Stomach (tissue), 9 donors: ENCODE data around the gene MAGI2. TPM values are rescaled to one million over a fixed set of nuclear protein-coding genes. Genes with fewer than 3 reads are reported as not detected.

Experiments
- DNase-seq, 2 donors: peaks; one replicate each; pipeline versions ENCODE4 v3.0.0 to v3.0.0-alpha.2; 2013 to 2019
- H3K27ac ChIP-seq, 5 donors: fragments of 200-600 bp in 4 of 5; sonication (generic) in 4 of 5; one replicate each; pipeline ENCODE4 v1.5.1; 2013 to 2019; ENCODE audit warnings: mild to moderate bottlenecking in 1 of 5, moderate library complexity in 1 of 5
- H3K27me3 ChIP-seq, 3 donors: fragments of 200-600 bp; sonication (generic); one replicate each; pipeline ENCODE4 v1.5.1; 2017 to 2019; ENCODE audit warnings: mixed run types in 1 of 3
- H3K36me3 ChIP-seq, 4 donors: fragments of 200-600 bp; sonication (generic); 1 replicate in 3 of 4; 2 replicates in 1 of 4; pipeline ENCODE4 v1.5.1; 2016 to 2019
- H3K4me1 ChIP-seq, 4 donors: fragments of 200-600 bp; sonication (generic); one replicate each; pipeline ENCODE4 v1.5.1; 2016 to 2019
- H3K4me3 ChIP-seq, 4 donors: fragments of 200-600 bp; sonication (generic) in 3 of 4; one replicate each; pipeline ENCODE4 v1.5.1; 2016 to 2019; ENCODE audit warnings: mild to moderate bottlenecking in 1 of 4
- H3K9me3 ChIP-seq, 4 donors: fragments of 200-600 bp; sonication (generic); one replicate each; pipeline ENCODE4 v1.5.1; 2016 to 2019
- EP300 ChIP-seq: sonication (generic); formaldehyde crosslinking; IDR thresholded peaks from one replicate; pipeline ENCODE4 v1.6.1; 2017; ENCODE audit warnings: antibody characterized with exemption
- POLR2A ChIP-seq, 4 donors: fragments of 450-650 bp; IDR thresholded peaks; one replicate each; pipeline ENCODE4 v1.6.1; 2016; ENCODE audit warnings: antibody characterized with exemption in 4 of 4, control low read depth in 2 of 4, mild to moderate bottlenecking in 1 of 4, moderate library complexity in 1 of 4
- POLR2AphosphoS5 ChIP-seq, 3 donors: sonication (generic); formaldehyde crosslinking; IDR thresholded peaks; one replicate each; pipeline ENCODE4 v1.6.1; 2016; ENCODE audit warnings: antibody characterized with exemption in 3 of 3
- WGBS, 5 donors: extraction: QIAGEN DNeasy Blood & Tissue Kit in 3 of 5; methylation state at CpG; one replicate each; pipeline versions ENCODE4 v1.1.5 to v1.1.7; 2013 to 2018; 5-methylcytosine and 5-hydroxymethylcytosine counted together
- intact Hi-C: fragments of 100-400 bp; cut with DNase I; formaldehyde crosslinking; loops from one replicate; pipeline ENCODE4 v1.15.1; 2023; ENCODE audit warnings: low total_unique reads
- polyA plus RNA-seq, 3 donors: library from polyadenylated mRNA; stranded (reverse); fragments of 200-250 nt; gene quantifications; one replicate each; pipeline ENCODE4 v1.2.3, GENCODE V29; 2013
- total RNA-seq, 5 donors: library from RNA; depleted of rRNA; stranded (reverse); fragments of >200 nt; gene quantifications; one replicate each; pipeline versions ENCODE4 v1.1.0 to v1.2.3, GENCODE V29; 2014 to 2016
- TF ChIP-seq, protein P1 (sequence below), 7 experiments: fragments of 450-650 bp in 4 of 7; fragments of 200-600 bp in 3 of 7; sonication (generic) in 3 of 7; IDR thresholded peaks; one replicate each; pipeline ENCODE4 v1.5.1; 2016 to 2019; ENCODE audit warnings: antibody characterized with exemption in 7 of 7, control low read depth in 2 of 7, mild to moderate bottlenecking in 1 of 7
- donor health status: healthy with polysubstance abuse.
- donor health status: Bipolar disorder and iron deficiency.
- donor health status: healthy.

MAGI2 gene
- total and polyA plus RNA-seq, 8 donors: 0.92 to 53.9 (median 5.8) TPM

DNA sequence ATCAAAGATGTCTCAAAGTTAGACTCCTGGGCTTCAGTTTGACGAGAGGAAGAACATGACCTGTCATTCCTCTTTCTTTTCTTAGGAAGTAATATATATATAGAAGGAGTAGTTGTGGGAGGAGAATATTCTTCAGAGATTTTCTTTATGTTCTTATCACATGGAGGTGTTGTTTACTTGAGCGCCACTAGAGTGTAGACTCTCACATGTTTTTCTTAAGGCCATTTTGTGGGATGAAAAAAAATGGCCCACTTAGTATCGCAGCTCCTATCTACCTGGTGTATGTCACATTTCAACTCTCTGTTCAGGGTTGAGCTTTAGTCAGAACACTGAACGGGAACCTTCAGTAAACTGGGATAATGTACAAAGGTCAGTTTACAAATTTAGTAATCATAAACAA is 1009.7 kb downstream of the MAGI2 start:
- WGBS, 5 donors: 51 to 64% (median 55%) methylated on average over 4 of the region's 4 CpGs
- Histone ChIP-seq H3K27ac (no peak overlapping the region), H3K9me3 (no peaks in the 10 kb centered on the region), H3K36me3 (no peaks in the 10 kb centered on the region), H3K4me1 (no peaks in the 10 kb centered on the region), H3K27me3 (no peaks in the 10 kb centered on the region), H3K4me3 (no peak overlapping the region)
- DNase-seq: no peak
- intact Hi-C loops: no loop called here
- no peak for TF ChIP-seq EP300
- TF ChIP-seq, protein P1, sequence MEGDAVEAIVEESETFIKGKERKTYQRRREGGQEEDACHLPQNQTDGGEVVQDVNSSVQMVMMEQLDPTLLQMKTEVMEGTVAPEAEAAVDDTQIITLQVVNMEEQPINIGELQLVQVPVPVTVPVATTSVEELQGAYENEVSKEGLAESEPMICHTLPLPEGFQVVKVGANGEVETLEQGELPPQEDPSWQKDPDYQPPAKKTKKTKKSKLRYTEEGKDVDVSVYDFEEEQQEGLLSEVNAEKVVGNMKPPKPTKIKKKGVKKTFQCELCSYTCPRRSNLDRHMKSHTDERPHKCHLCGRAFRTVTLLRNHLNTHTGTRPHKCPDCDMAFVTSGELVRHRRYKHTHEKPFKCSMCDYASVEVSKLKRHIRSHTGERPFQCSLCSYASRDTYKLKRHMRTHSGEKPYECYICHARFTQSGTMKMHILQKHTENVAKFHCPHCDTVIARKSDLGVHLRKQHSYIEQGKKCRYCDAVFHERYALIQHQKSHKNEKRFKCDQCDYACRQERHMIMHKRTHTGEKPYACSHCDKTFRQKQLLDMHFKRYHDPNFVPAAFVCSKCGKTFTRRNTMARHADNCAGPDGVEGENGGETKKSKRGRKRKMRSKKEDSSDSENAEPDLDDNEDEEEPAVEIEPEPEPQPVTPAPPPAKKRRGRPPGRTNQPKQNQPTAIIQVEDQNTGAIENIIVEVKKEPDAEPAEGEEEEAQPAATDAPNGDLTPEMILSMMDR (IDR thresholded peaks at IDR 0.05): no peak
- no peak for TF ChIP-seq POLR2A (IDR thresholded peaks at IDR 0.05)
- TF ChIP-seq POLR2AphosphoS5 (IDR thresholded peaks at IDR 0.05): no peak

DNA sequence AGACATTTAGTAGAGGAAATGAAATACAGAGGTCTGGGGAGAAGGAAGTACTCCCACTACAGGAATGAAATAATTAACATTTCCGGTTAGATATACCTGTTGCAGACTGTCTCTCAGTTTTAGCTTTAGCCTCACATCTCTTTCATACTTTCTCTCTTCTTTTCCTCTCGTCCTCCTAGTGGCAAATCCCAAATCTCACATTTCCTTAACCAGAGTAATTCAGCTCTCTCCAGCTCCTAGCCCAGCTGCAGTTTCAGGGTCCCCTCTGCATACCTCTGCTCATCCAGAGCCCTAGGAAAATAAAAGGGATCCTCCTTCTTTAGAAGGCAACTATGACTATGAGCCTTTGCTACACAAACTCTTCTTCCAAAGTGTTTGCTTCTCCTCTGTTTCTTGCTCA is 1011.7 kb downstream of the MAGI2 start:
- intact Hi-C loops: no loop called here
- Histone ChIP-seq H3K4me3 (no peak overlapping the region), H3K36me3 (no peaks in the 10 kb centered on the region), H3K4me1 (no peaks in the 10 kb centered on the region), H3K9me3 (no peaks in the 10 kb centered on the region), H3K27me3 (no peaks in the 10 kb centered on the region), H3K27ac (no peak overlapping the region)
- 68 to 75% (median 71%) methylated on average over 2 of the region's 2 CpGs for WGBS, 5 donors
- TF ChIP-seq, protein P1 (IDR thresholded peaks at IDR 0.05): no peak
- no peak for TF ChIP-seq EP300
- TF ChIP-seq POLR2AphosphoS5 (IDR thresholded peaks at IDR 0.05): no peak
- TF ChIP-seq POLR2A (IDR thresholded peaks at IDR 0.05): no peak
- no peak for DNase-seq

DNA sequence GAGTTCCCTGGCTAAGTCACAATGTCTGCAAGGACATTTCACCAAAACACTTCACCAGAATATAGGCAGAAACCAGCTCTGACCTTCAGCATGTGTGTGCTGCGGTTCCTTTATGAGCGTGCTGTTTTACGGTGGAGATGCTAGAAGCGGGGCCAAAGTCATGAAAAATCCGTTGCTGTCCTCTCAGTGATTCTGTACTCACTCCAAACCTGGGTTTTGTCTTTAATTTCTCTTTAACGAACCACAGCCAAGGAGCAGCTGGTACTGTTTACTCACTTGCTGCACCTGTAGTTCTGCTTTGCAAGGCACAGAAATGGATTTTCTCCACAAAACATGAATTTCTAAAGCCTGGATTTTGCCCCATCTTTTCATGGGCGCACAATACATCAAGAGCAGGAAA is 1015.0 kb downstream of the MAGI2 start:
- no peak overlapping the region for H3K27ac ChIP-seq
- no peaks in the 10 kb centered on the region for H3K4me1 ChIP-seq
- TF ChIP-seq, protein P1 (IDR thresholded peaks at IDR 0.05): no peak
- no peak for TF ChIP-seq EP300
- TF ChIP-seq POLR2AphosphoS5 (IDR thresholded peaks at IDR 0.05): no peak
- TF ChIP-seq POLR2A (IDR thresholded peaks at IDR 0.05): no peak
- no peaks in the 10 kb centered on the region for H3K36me3 ChIP-seq
- intact Hi-C loops: no loop called here
- 65 to 79% (median 76%) methylated on average over 7 of the region's 7 CpGs for WGBS, 5 donors
- DNase-seq: no peak
- no peak overlapping the region for H3K4me3 ChIP-seq
- H3K27me3 ChIP-seq: no peaks in the 10 kb centered on the region
- H3K9me3 ChIP-seq: no peaks in the 10 kb centered on the region

DNA sequence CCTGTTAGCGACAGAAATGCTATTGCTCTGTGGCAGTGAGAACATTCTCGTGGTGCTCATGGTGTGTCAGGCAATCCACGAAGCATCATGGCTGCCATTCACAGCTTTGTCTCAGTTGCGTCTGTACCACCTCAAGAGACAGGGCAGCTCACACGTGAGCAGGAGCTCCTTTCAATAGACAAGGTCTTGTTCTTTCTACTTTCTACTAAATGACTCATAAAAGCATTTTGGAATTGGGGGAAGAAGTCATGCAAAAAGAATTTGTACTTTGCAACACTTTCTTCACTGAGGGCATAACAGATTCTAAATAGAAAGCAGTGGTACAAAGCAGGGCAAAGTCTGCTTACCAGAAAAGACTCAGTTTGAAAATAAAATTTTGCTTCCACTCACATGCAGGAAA is 1016.3 kb downstream of the MAGI2 start:
- Histone ChIP-seq H3K9me3 (no peaks in the 10 kb centered on the region), H3K4me3 (no peak overlapping the region), H3K27ac (no peak overlapping the region), H3K27me3 (no peaks in the 10 kb centered on the region), H3K4me1 (no peaks in the 10 kb centered on the region), H3K36me3 (no peaks in the 10 kb centered on the region)
- intact Hi-C loops: no loop called here
- no peak for DNase-seq
- TF ChIP-seq EP300 (no peak), POLR2AphosphoS5 (IDR thresholded peaks at IDR 0.05) (no peak), POLR2A (IDR thresholded peaks at IDR 0.05) (no peak)
- TF ChIP-seq, protein P1 (IDR thresholded peaks at IDR 0.05): no peak
- WGBS, 5 donors: 55 to 80% (median 69%) methylated on average over 5 of the region's 5 CpGs
